RWPE2 (cell line): ENCODE results near the gene FHOD3.

Experiments used
- ATAC-seq: fragments of 200-7000 bp; cut with Tn5 transposase; 3 replicates; pipeline ENCODE4 v1.9.1; 2021; ENCODE audit warnings: low read depth
- DNase-seq: peaks from one replicate; pipeline ENCODE4 v3.0.0-alpha.2; 2020; ENCODE audit warnings: low spot score
- H3K27ac ChIP-seq: fragments of 450-650 bp; 2 replicates; pipeline ENCODE4 v1.5.1; 2017; ENCODE audit warnings: mild to moderate bottlenecking; ENCODE audit not compliant: poor library complexity, severe bottlenecking
- H3K27me3 ChIP-seq: fragments of 250-450 bp; sonication (Bioruptor Pico); 2 replicates; pipeline ENCODE4 v1.5.1; 2021; ENCODE audit warnings: mild to moderate bottlenecking, moderate library complexity; ENCODE audit not compliant: insufficient read depth, poor library complexity, severe bottlenecking
- H3K36me3 ChIP-seq: fragments of 250-450 bp; sonication (Bioruptor Pico); 2 replicates; pipeline ENCODE4 v1.5.1; 2020; ENCODE audit warnings: low read depth, mild to moderate bottlenecking, moderate library complexity
- H3K4me1 ChIP-seq: fragments of 250-450 bp; sonication (Bioruptor Pico); 2 replicates; pipeline ENCODE4 v1.5.1; 2021; ENCODE audit warnings: mild to moderate bottlenecking, moderate library complexity; ENCODE audit not compliant: insufficient read depth, poor library complexity, severe bottlenecking
- H3K4me3 ChIP-seq: fragments of 250-450 bp; sonication (Bioruptor Pico); 2 replicates; pipeline ENCODE4 v1.5.1; 2021; ENCODE audit warnings: mild to moderate bottlenecking, moderate library complexity; ENCODE audit not compliant: severe bottlenecking
- H3K9me3 ChIP-seq: fragments of 250-450 bp; sonication (Bioruptor Pico); 2 replicates; pipeline ENCODE4 v1.5.1; 2021; ENCODE audit warnings: mild to moderate bottlenecking, moderate library complexity; ENCODE audit not compliant: severe bottlenecking
- TF ChIP-seq, protein P1 (sequence below): fragments of 450-650 bp; IDR thresholded peaks from one replicate; pipeline ENCODE4 v1.5.1; 2017; ENCODE audit warnings: mild to moderate bottlenecking, moderate library complexity; ENCODE audit not compliant: poor library complexity, severe bottlenecking

FHOD3 gene

DNA sequence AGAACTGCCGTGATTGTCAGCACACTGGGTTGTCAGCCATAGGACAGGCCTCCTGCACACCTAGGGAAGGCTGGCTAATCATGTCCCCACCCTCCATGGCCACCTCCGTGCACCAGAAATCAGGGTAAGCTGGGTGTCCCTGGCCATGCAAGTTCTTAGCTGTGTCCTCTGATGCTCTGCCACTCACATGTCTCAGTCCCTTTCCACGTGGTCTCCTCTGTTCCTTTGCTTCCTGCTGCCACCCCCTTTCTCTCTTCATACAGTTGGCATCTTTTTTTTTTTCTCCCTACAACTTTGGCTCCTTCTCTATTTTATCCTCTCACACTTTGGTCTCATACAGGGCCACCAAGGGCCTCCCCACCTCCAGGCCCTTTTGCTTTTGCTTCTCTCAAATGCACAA lies 377.6 kb downstream of the FHOD3 start:
- peaks cover 8% of the 10 kb centered on the region for H3K9me3 ChIP-seq
- peaks cover 24% of the 10 kb centered on the region for H3K4me1 ChIP-seq
- DNase-seq: no peak
- no peaks in the 10 kb centered on the region; the same call in 1 of the 2 replicates for H3K36me3 ChIP-seq
- H3K4me3 ChIP-seq: no peak overlapping the region
- H3K27me3 ChIP-seq: no peaks in the 10 kb centered on the region
- no peak overlapping the region for H3K27ac ChIP-seq
- ATAC-seq: no peak
- TF ChIP-seq, protein P1, sequence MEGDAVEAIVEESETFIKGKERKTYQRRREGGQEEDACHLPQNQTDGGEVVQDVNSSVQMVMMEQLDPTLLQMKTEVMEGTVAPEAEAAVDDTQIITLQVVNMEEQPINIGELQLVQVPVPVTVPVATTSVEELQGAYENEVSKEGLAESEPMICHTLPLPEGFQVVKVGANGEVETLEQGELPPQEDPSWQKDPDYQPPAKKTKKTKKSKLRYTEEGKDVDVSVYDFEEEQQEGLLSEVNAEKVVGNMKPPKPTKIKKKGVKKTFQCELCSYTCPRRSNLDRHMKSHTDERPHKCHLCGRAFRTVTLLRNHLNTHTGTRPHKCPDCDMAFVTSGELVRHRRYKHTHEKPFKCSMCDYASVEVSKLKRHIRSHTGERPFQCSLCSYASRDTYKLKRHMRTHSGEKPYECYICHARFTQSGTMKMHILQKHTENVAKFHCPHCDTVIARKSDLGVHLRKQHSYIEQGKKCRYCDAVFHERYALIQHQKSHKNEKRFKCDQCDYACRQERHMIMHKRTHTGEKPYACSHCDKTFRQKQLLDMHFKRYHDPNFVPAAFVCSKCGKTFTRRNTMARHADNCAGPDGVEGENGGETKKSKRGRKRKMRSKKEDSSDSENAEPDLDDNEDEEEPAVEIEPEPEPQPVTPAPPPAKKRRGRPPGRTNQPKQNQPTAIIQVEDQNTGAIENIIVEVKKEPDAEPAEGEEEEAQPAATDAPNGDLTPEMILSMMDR: no peak

DNA sequence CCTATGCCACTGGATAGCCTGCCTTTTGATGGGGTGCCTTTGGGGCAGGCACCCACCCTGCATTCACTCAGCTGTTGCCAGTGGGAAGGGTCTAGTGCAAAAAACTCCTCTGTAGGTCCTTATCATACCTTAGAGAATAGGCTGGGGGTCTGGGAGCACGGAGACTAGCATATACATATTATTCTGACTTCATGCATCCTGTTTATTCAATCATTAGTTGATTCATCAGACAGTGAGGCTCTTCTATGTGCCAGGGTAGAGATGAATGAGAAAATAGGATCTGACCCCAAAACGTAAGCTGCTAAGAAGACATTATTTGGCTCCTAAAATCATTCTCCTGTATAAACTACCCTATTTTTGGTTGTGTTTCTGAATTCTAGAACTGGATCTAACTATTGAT lies 378.0 kb downstream of the FHOD3 start:
- H3K27me3 ChIP-seq: no peaks in the 10 kb centered on the region
- ATAC-seq: no peak
- H3K4me3 ChIP-seq: no peak overlapping the region
- no peaks in the 10 kb centered on the region; the same call in 1 of the 2 replicates for H3K36me3 ChIP-seq
- DNase-seq: no peak
- peaks cover 24% of the 10 kb centered on the region for H3K4me1 ChIP-seq
- no peak overlapping the region for H3K27ac ChIP-seq
- H3K9me3 ChIP-seq: peaks cover 8% of the 10 kb centered on the region
- TF ChIP-seq, protein P1: no peak

DNA sequence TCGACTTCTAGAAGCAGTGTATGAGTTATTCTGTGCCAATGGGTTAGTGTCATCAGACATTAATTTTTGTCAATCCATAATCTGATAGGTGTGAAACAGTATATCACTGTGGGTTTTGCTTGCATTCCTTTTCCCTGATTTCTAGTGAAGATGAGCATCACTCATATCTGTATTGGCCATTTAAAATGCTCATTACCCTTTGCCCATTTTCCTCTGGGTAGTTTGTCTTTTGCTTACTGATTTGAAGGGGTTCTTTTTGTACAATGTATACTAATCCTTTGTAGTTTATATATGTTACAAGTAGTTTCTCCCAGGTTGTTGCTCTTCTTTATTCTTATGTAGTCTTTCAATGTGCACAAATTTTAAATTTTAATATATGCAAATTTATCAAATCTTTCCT lies 379.1 kb downstream of the FHOD3 start:
- Histone ChIP-seq H3K36me3 (no peaks in the 10 kb centered on the region; the same call in 1 of the 2 replicates), H3K4me3 (no peak overlapping the region), H3K9me3 (peaks cover 8% of the 10 kb centered on the region), H3K27me3 (no peaks in the 10 kb centered on the region), H3K4me1 (peaks cover 18% of the 10 kb centered on the region), H3K27ac (no peak overlapping the region)
- no peak for DNase-seq
- no peak for ATAC-seq
- TF ChIP-seq, protein P1: no peak

DNA sequence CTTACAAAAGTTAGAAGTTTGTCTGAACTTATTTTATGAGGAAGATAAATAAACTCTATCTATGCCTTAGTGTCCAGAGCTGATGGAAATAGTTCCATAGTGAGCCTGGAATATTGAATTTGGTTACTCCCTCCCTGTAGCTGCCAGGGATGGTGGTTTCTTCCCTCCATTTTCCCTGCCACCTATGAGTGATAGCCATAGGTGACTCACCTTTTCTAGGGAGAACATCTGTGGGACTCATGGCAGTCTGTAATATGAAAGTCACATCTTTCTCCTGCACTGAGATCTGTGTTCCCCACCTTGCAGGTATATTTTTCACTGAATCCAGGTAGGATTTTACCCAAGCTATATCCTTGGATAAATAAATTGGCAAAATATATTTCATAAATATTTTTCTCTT lies 382.5 kb downstream of the FHOD3 start:
- peak; percentile 51; the same call in 1 of the 3 replicates for ATAC-seq
- peaks cover 8% of the 10 kb centered on the region for H3K9me3 ChIP-seq
- H3K4me1 ChIP-seq: no peaks in the 10 kb centered on the region
- H3K27ac ChIP-seq: no peak overlapping the region
- H3K27me3 ChIP-seq: no peaks in the 10 kb centered on the region
- no peak for DNase-seq
- no peaks in the 10 kb centered on the region; the same call in 1 of the 2 replicates for H3K36me3 ChIP-seq
- no peak overlapping the region for H3K4me3 ChIP-seq
- TF ChIP-seq, protein P1: no peak

DNA sequence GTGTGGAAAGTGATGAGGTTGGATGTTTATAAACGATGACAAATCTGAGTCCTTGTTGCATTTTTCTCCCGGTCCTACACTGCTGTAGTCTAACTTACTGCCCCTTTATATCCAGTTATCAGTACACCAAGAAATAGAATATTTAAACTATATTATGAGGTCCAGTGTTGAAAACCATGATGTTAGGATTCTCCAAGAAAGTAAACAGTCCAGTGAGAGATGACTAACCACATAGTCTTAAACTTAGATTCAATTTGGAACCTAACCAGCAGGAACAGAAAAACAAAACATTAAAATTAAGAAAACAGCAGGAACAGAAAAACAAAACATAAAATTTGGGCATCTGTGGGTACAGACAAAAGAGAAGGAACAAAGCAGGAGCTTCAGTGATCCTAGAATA lies 388.1 kb downstream of the FHOD3 start:
- Histone ChIP-seq H3K36me3 (no peaks in the 10 kb centered on the region; the same call in 1 of the 2 replicates), H3K4me1 (no peaks in the 10 kb centered on the region), H3K27me3 (no peaks in the 10 kb centered on the region), H3K9me3 (no peaks in the 10 kb centered on the region), H3K4me3 (no peak overlapping the region), H3K27ac (no peak overlapping the region)
- ATAC-seq (no peak), DNase-seq (no peak)
- TF ChIP-seq, protein P1: no peak
